ENCODE results near the gene RAP1GDS1.

The RAP1GDS1 gene

GRCh38 chr4:98430708-98431403, 169.7 kb downstream of the RAP1GDS1 start:
- H3K4me3 ChIP-seq (ENCODE audit: low read depth, low read length): no peak overlapping the region
- TF ChIP-seq CTCF (IDR thresholded peaks at IDR 0.05; ENCODE audit: low read depth, low read length): no peak

- no peak for TF ChIP-seq CTCF (IDR thresholded peaks at IDR 0.05; ENCODE audit: low read depth, low read length)
- H3K4me3 ChIP-seq (ENCODE audit: low read depth, low read length): no peak overlapping the region
Observed at GRCh38 chr4:98433691-98434090, 172.5 kb downstream of the RAP1GDS1 start.

GRCh38 chr4:98434816-98435215, 173.6 kb downstream of the RAP1GDS1 start:
- no peak overlapping the region for H3K4me3 ChIP-seq (ENCODE audit: low read depth, low read length)
- no peak for TF ChIP-seq CTCF (IDR thresholded peaks at IDR 0.05; ENCODE audit: low read depth, low read length)

- H3K4me3 ChIP-seq (ENCODE audit: low read depth, low read length): no peak overlapping the region
- TF ChIP-seq CTCF (IDR thresholded peaks at IDR 0.05; ENCODE audit: low read depth, low read length): no peak
Observed at GRCh38 chr4:98444371-98444770, 183.2 kb downstream of the RAP1GDS1 start.

GRCh38 chr4:98446499-98447375, 185.6 kb downstream of the RAP1GDS1 start:
- H3K4me3 ChIP-seq (ENCODE audit: low read depth, low read length): no peak overlapping the region
- TF ChIP-seq CTCF (IDR thresholded peaks at IDR 0.05; ENCODE audit: low read depth, low read length): no peak

- H3K4me3 ChIP-seq (ENCODE audit: low read depth, low read length): no peak overlapping the region
- TF ChIP-seq CTCF (IDR thresholded peaks at IDR 0.05; ENCODE audit: low read depth, low read length): no peak
Observed at GRCh38 chr4:98447648-98448047, 186.5 kb downstream of the RAP1GDS1 start.

- no peak for TF ChIP-seq CTCF (IDR thresholded peaks at IDR 0.05; ENCODE audit: low read depth, low read length)
- no peak overlapping the region for H3K4me3 ChIP-seq (ENCODE audit: low read depth, low read length)
Observed at GRCh38 chr4:98448908-98449307, 187.7 kb downstream of the RAP1GDS1 start.

Measured in WI38 (cell line).